ENCODE measurements around the gene AIRE. TPM values are rescaled to one million over a fixed set of nuclear protein-coding genes. Genes with fewer than 3 reads are reported as not detected.

The AIRE gene
- total and polyA plus RNA-seq, 2 of the 13 experiments (the other 11 are each of a cell fraction or from before 2014, with no cell fraction given): not detected

DNA sequence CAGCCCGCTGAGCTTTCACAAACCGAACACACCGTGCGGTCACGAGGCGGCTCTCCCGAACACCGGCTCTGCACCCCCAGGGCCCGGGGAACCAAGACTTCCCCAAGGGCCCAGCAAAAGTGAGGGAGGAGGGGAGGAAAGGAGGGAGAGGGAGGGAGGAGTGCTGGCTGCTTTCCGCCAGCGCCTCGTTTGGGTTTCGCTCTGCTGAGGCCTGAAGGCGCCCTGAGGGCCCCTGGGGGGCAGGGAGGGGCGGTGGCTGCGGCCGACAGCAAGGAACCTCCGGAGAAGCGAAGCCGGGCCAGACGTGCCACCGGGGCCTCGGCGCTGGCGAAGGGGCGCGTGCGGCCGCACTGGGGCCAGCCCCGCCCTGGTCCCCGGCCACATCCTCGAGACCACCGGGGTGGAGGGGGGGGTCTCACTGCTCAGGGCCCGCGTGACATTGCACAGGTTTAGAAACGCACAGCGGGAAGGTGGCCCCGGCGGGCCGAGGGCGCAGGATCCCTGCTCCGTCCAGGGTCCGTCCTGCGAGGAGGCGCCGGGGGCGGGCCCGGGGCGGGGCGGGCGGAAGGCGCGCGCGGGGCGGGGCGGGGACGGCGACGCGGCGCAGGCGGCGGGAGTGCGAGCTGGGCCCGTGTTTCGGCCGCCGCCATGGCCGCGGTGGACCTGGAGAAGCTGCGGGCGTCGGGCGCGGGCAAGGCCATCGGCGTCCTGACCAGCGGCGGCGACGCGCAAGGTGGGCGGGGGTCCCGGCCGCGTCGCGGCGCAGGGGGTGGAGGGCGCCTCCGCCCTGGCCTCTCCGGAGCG is 14.0 kb downstream of the AIRE start, which contains the start of gene PFKL (continued):
- TF ChIP-seq, protein P1, sequence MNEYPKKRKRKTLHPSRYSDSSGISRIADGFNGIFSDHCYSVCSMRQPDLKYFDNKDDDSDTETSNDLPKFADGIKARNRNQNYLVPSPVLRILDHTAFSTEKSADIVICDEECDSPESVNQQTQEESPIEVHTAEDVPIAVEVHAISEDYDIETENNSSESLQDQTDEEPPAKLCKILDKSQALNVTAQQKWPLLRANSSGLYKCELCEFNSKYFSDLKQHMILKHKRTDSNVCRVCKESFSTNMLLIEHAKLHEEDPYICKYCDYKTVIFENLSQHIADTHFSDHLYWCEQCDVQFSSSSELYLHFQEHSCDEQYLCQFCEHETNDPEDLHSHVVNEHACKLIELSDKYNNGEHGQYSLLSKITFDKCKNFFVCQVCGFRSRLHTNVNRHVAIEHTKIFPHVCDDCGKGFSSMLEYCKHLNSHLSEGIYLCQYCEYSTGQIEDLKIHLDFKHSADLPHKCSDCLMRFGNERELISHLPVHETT (CRISPR knock-in tag; conservative IDR thresholded peaks at IDR 0.05): peak; percentile 33; the same call in 1 of the 2 replicates
- TF ChIP-seq SMARCC2 (IDR thresholded peaks at IDR 0.05) (no peak), NRL (CRISPR knock-in tag; IDR thresholded peaks at IDR 0.05; ENCODE audit: borderline replicate concordance) (peak; percentile 80), POLR2A (IDR thresholded peaks at IDR 0.05; ENCODE audit: insufficient read depth in 1 of 2, low read depth in 2 of 2, low read length in 2 of 2) (peak in 1 of 2 experiments; percentile 49; a peak in 2 of 4 replicates), NFKB2 (CRISPR knock-in tag; IDR thresholded peaks at IDR 0.05; ENCODE audit: borderline replicate concordance) (peak; percentile 54; the same call in 1 of the 2 replicates), ZIK1 (CRISPR knock-in tag; IDR thresholded peaks at IDR 0.05; ENCODE audit: borderline replicate concordance, low read depth) (peak; percentile 85; the same call in 1 of the 2 replicates), ZNF747 (CRISPR knock-in tag; IDR thresholded peaks at IDR 0.05; ENCODE audit: borderline replicate concordance) (0 out of 2 replicates have a peak, but pooled peaks have one; percentile 40), ZNF761 (CRISPR knock-in tag; conservative IDR thresholded peaks at IDR 0.05) (no peak), CENPT (CRISPR knock-in tag; IDR thresholded peaks at IDR 0.05; ENCODE audit: low read depth) (0 out of 2 replicates have a peak, but pooled peaks have one; percentile 49)
- TF ChIP-seq, protein P2, sequence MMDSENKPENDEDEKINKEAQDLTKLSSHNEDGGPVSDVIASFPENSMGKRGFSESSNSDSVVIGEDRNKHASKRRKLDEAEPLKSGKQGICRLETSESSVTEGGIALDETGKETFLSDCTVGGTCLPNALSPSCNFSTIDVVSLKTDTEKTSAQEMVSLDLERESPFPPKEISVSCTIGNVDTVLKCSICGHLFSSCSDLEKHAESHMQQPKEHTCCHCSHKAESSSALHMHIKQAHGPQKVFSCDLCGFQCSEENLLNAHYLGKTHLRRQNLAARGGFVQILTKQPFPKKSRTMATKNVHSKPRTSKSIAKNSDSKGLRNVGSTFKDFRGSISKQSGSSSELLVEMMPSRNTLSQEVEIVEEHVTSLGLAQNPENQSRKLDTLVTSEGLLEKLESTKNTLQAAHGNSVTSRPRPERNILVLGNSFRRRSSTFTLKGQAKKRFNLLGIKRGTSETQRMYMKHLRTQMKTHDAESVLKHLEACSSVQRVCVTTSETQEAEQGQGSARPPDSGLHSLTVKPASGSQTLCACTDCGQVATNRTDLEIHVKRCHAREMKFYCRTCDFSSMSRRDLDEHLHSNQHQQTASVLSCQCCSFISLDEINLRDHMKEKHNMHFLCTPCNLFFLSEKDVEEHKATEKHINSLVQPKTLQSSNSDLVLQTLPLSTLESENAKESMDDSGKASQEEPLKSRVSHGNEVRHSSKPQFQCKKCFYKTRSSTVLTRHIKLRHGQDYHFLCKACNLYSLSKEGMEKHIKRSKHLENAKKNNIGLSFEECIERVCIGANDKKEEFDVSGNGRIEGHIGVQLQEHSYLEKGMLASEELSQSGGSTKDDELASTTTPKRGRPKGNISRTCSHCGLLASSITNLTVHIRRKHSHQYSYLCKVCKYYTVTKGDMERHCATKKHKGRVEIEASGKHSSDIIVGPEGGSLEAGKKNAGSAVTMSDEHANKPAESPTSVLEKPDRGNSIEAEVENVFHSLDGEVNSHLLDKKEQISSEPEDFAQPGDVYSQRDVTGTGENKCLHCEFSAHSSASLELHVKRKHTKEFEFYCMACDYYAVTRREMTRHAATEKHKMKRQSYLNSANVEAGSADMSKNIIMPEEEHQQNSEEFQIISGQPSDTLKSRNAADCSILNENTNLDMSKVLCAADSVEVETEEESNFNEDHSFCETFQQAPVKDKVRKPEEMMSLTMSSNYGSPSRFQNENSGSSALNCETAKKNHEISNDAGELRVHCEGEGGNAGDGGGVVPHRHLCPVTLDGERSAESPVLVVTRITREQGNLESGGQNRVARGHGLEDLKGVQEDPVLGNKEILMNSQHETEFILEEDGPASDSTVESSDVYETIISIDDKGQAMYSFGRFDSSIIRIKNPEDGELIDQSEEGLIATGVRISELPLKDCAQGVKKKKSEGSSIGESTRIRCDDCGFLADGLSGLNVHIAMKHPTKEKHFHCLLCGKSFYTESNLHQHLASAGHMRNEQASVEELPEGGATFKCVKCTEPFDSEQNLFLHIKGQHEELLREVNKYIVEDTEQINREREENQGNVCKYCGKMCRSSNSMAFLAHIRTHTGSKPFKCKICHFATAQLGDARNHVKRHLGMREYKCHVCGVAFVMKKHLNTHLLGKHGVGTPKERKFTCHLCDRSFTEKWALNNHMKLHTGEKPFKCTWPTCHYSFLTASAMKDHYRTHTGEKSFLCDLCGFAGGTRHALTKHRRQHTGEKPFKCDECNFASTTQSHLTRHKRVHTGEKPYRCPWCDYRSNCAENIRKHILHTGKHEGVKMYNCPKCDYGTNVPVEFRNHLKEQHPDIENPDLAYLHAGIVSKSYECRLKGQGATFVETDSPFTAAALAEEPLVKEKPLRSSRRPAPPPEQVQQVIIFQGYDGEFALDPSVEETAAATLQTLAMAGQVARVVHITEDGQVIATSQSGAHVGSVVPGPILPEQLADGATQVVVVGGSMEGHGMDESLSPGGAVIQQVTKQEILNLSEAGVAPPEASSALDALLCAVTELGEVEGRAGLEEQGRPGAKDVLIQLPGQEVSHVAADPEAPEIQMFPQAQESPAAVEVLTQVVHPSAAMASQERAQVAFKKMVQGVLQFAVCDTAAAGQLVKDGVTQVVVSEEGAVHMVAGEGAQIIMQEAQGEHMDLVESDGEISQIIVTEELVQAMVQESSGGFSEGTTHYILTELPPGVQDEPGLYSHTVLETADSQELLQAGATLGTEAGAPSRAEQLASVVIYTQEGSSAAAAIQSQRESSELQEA (CRISPR knock-in tag; IDR thresholded peaks at IDR 0.05; ENCODE audit: not compliant biosample characterization): peak; percentile 62
- TF ChIP-seq, protein P3, sequence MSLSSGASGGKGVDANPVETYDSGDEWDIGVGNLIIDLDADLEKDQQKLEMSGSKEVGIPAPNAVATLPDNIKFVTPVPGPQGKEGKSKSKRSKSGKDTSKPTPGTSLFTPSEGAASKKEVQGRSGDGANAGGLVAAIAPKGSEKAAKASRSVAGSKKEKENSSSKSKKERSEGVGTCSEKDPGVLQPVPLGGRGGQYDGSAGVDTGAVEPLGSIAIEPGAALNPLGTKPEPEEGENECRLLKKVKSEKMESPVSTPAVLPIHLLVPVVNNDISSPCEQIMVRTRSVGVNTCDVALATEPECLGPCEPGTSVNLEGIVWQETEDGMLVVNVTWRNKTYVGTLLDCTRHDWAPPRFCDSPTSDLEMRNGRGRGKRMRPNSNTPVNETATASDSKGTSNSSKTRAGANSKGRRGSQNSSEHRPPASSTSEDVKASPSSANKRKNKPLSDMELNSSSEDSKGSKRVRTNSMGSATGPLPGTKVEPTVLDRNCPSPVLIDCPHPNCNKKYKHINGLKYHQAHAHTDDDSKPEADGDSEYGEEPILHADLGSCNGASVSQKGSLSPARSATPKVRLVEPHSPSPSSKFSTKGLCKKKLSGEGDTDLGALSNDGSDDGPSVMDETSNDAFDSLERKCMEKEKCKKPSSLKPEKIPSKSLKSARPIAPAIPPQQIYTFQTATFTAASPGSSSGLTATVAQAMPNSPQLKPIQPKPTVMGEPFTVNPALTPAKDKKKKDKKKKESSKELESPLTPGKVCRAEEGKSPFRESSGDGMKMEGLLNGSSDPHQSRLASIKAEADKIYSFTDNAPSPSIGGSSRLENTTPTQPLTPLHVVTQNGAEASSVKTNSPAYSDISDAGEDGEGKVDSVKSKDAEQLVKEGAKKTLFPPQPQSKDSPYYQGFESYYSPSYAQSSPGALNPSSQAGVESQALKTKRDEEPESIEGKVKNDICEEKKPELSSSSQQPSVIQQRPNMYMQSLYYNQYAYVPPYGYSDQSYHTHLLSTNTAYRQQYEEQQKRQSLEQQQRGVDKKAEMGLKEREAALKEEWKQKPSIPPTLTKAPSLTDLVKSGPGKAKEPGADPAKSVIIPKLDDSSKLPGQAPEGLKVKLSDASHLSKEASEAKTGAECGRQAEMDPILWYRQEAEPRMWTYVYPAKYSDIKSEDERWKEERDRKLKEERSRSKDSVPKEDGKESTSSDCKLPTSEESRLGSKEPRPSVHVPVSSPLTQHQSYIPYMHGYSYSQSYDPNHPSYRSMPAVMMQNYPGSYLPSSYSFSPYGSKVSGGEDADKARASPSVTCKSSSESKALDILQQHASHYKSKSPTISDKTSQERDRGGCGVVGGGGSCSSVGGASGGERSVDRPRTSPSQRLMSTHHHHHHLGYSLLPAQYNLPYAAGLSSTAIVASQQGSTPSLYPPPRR (CRISPR knock-in tag; IDR thresholded peaks at IDR 0.05; ENCODE audit: borderline replicate concordance): peak; percentile 32; the same call in 1 of the 2 replicates

Data from HepG2 (cell line).